SU-DHL-6 (cell line): ENCODE measurements around the gene EIF2S1.

ENCODE experiments used
- H2AFZ ChIP-seq: fragments of 200-600 bp; sonication (generic); 2 replicates; pipeline ENCODE4 v1.6.1; 2014; ENCODE audit warnings: low read depth, mild to moderate bottlenecking, moderate library complexity, mixed read lengths, antibody characterized with exemption, low read length; ENCODE audit not compliant: severe bottlenecking
- H3F3A ChIP-seq: fragments of 200-600 bp; shearing (Covaris generic); 2 replicates; pipeline ENCODE4 v1.6.0; 2016; ENCODE audit warnings: antibody characterized with exemption, mild to moderate bottlenecking; ENCODE audit not compliant: insufficient read depth
- H3K27ac ChIP-seq: fragments of 200-600 bp; sonication (generic); 2 replicates; pipeline ENCODE4 v1.5.1; 2016; ENCODE audit warnings: low read depth, mild to moderate bottlenecking, low read length, moderate library complexity, mixed read lengths
- H3K27me3 ChIP-seq: fragments of 200-600 bp; sonication (generic), shearing (Covaris generic); 2 replicates; pipeline ENCODE4 v1.6.0; 2014; ENCODE audit warnings: mild to moderate bottlenecking, low read length
- H3K36me3 ChIP-seq: fragments of 200-600 bp; sonication (generic); 2 replicates; pipeline ENCODE4 v1.6.1; 2014; ENCODE audit warnings: mild to moderate bottlenecking, low read length, mixed read lengths
- H3K4me2 ChIP-seq: fragments of 300-600, 200-600 bp; shearing (Covaris generic), sonication (generic); 2 replicates; pipeline ENCODE4 v1.6.0; 2014; ENCODE audit warnings: low read length, low read depth, mild to moderate bottlenecking; ENCODE audit not compliant: poor library complexity, severe bottlenecking
- H3K4me3 ChIP-seq: fragments of 200-600 bp; sonication (generic); 2 replicates; pipeline ENCODE4 v1.5.1; 2014; ENCODE audit warnings: antibody characterized with exemption, low read length, mild to moderate bottlenecking, mixed read lengths; ENCODE audit not compliant: insufficient read depth, poor library complexity, severe bottlenecking
- H3K79me2 ChIP-seq: fragments of 200-600 bp; sonication (generic); 2 replicates; pipeline ENCODE4 v1.6.1; 2014; ENCODE audit warnings: mild to moderate bottlenecking, low read length, moderate library complexity; ENCODE audit not compliant: insufficient read depth
- H3K9ac ChIP-seq: fragments of 200-600 bp; sonication (generic); 2 replicates; pipeline ENCODE4 v1.7.0; 2014; ENCODE audit warnings: mild to moderate bottlenecking, low read length
- H3K9me2 ChIP-seq: fragments of 200-600 bp; sonication (generic); replicated peaks from 2 replicates; pipeline ENCODE4 v1.6.1; 2014; ENCODE audit warnings: low read length; ENCODE audit not compliant: insufficient read depth
- H3K9me3 ChIP-seq: fragments of 200-600 bp; sonication (generic); 2 replicates; pipeline ENCODE4 v1.6.1; 2014; ENCODE audit warnings: low read length, mixed read lengths; ENCODE audit not compliant: insufficient read depth
- H4K20me1 ChIP-seq: fragments of 200-600 bp; sonication (generic); 2 replicates; pipeline ENCODE4 v1.6.1; 2014; ENCODE audit warnings: low read depth, mild to moderate bottlenecking, antibody characterized with exemption, low read length, moderate library complexity, mixed read lengths
- CTCF ChIP-seq: fragments of 200-600 bp; sonication (generic); IDR thresholded peaks from one replicate; pipeline ENCODE4 v1.5.1; 2017; ENCODE audit warnings: antibody characterized with exemption, mild to moderate bottlenecking, low read length, moderate library complexity; ENCODE audit not compliant: insufficient read depth, poor library complexity, severe bottlenecking
- EZH2phosphoT487 ChIP-seq: fragments of 200-600 bp; sonication (generic), shearing (Covaris generic); conservative IDR thresholded peaks from 2 replicates; pipeline ENCODE4 v1.6.1; 2018; ENCODE audit warnings: mild to moderate bottlenecking, antibody characterized with exemption, low read length, moderate library complexity, mixed read lengths

Gene EIF2S1

GRCh38 chr14:67389811-67390534 is 29.8 kb downstream of the EIF2S1 start:
- peaks cover 11% of the 10 kb centered on the region; the same call in 1 of the 2 replicates for H3F3A ChIP-seq
- no peak overlapping the region for H3K4me3 ChIP-seq
- no peak overlapping the region for H3K9ac ChIP-seq
- peaks cover 8% of the 10 kb centered on the region for H3K36me3 ChIP-seq
- H3K9me3 ChIP-seq, result no peaks in the 10 kb centered on the region
- H3K9me2 ChIP-seq, result no peaks in the 10 kb centered on the region
- no peak overlapping the region for H2AFZ ChIP-seq
- TF ChIP-seq EZH2phosphoT487 (no peak), CTCF (no peak)
- no peak overlapping the region for H3K4me2 ChIP-seq
- H3K79me2 ChIP-seq, result no peaks in the 10 kb centered on the region
- no peaks in the 10 kb centered on the region for H4K20me1 ChIP-seq
- no peaks in the 10 kb centered on the region for H3K27me3 ChIP-seq
- H3K27ac ChIP-seq, result no peak overlapping the region

- Histone ChIP-seq H3K4me3 (no peak overlapping the region), H3K27ac (no peak overlapping the region), H3K27me3 (no peaks in the 10 kb centered on the region), H4K20me1 (no peaks in the 10 kb centered on the region), H3K9me3 (no peaks in the 10 kb centered on the region), H3F3A (peaks cover 7% of the 10 kb centered on the region; the same call in 1 of the 2 replicates), H3K36me3 (0 out of 2 replicates have a peak, but pooled peaks cover 4% of the 10 kb centered on the region), H3K79me2 (no peaks in the 10 kb centered on the region), H3K9ac (no peak overlapping the region), H2AFZ (no peak overlapping the region), H3K9me2 (no peaks in the 10 kb centered on the region), H3K4me2 (no peak overlapping the region)
- TF ChIP-seq EZH2phosphoT487, result no peak
- TF ChIP-seq CTCF, result no peak
Observed at GRCh38 chr14:67391268-67391667, 31.1 kb downstream of the EIF2S1 start.

GRCh38 chr14:67392123-67392522 is 32.0 kb downstream of the EIF2S1 start:
- Histone ChIP-seq H4K20me1 (no peaks in the 10 kb centered on the region), H3K4me3 (no peak overlapping the region), H3F3A (no peaks in the 10 kb centered on the region), H3K9me3 (no peaks in the 10 kb centered on the region), H3K79me2 (no peaks in the 10 kb centered on the region), H3K4me2 (no peak overlapping the region), H3K27me3 (no peaks in the 10 kb centered on the region), H3K27ac (no peak overlapping the region), H3K9ac (no peak overlapping the region), H3K36me3 (no peaks in the 10 kb centered on the region), H2AFZ (no peak overlapping the region), H3K9me2 (no peaks in the 10 kb centered on the region)
- TF ChIP-seq EZH2phosphoT487 (no peak), CTCF (no peak)
